A673 (cell line): ENCODE measurements around the gene CAPN6. TPM values are rescaled to one million over a fixed set of nuclear protein-coding genes. Genes with fewer than 3 reads are reported as not detected.

ENCODE experiments used
- BruUV-seq: library from RNA; stranded (reverse); fragments of 400-500 nt; replicated peaks from 2 replicates; lab custom pipeline; 2021; lab: Mats Ljungman, UMichigan
- CTCF ChIA-PET: fragments of 300-600 bp; sonication (Branson Sonifier 250); formaldehyde crosslinking; loops from one replicate; lab custom pipeline; 2022; ENCODE audit warnings: antibody characterized with exemption; lab: Charles Lee
- POLR2A ChIA-PET: fragments of 300-600 bp; sonication (Branson Sonifier 250); formaldehyde crosslinking; loops from one replicate; lab custom pipeline; 2022; ENCODE audit warnings: antibody characterized with exemption; ENCODE audit not compliant: low non-redundant PET; lab: Charles Lee
- DNase-seq: peaks from one replicate; pipeline ENCODE4 v3.0.0-alpha.2; 2015; ENCODE audit warnings: low spot score
- H3K27ac ChIP-seq: fragments of 200-600 bp; sonication (generic); 2 replicates; pipeline ENCODE4 v1.5.1; 2016; ENCODE audit warnings: mixed run types, low read depth, mild to moderate bottlenecking, mixed read lengths, antibody characterized with exemption, low read length; ENCODE audit not compliant: poor library complexity, severe bottlenecking
- H3K27me3 ChIP-seq: fragments of 200-600 bp; sonication (generic); replicated peaks from 2 replicates; pipeline ENCODE4 v1.6.1; 2017; ENCODE audit warnings: mixed run types, low read depth, mild to moderate bottlenecking, mixed read lengths, antibody characterized with exemption, low read length; ENCODE audit not compliant: insufficient read depth, poor library complexity
- H3K36me3 ChIP-seq: fragments of 200-600 bp; sonication (generic); 2 replicates; pipeline ENCODE4 v1.6.1; 2016; ENCODE audit warnings: mixed run types, mild to moderate bottlenecking, mixed read lengths, antibody characterized with exemption, low read length; ENCODE audit not compliant: insufficient read depth, poor library complexity, severe bottlenecking
- H3K4me1 ChIP-seq: fragments of 200-600 bp; sonication (generic); 2 replicates; pipeline ENCODE4 v1.6.1; 2017; ENCODE audit warnings: mixed run types, mild to moderate bottlenecking, mixed read lengths, antibody characterized with exemption, low read length; ENCODE audit not compliant: insufficient read depth, poor library complexity, severe bottlenecking
- H3K4me3 ChIP-seq: fragments of 200-600 bp; sonication (generic); 2 replicates; pipeline ENCODE4 v1.5.1; 2016; ENCODE audit warnings: low read depth, mixed run types, mild to moderate bottlenecking, mixed read lengths, low read length; ENCODE audit not compliant: poor library complexity, severe bottlenecking
- H3K9me3 ChIP-seq: fragments of 200-600 bp; sonication (generic); 2 replicates; pipeline ENCODE4 v1.6.1; 2016; ENCODE audit warnings: mixed run types, low read depth, mild to moderate bottlenecking, mixed read lengths, antibody characterized with exemption, low read length; ENCODE audit not compliant: poor library complexity, severe bottlenecking
- EZH2 ChIP-seq: fragments of 200-600 bp; sonication (generic); IDR thresholded peaks from 2 replicates; pipeline ENCODE4 v1.6.1; 2017; ENCODE audit warnings: borderline replicate concordance, low read depth, mild to moderate bottlenecking, mixed read lengths, antibody characterized with exemption, low read length; ENCODE audit not compliant: poor library complexity, severe bottlenecking
- intact Hi-C: fragments of 100-400 bp; cut with micrococcal nuclease; formaldehyde crosslinking; loops from one replicate; pipeline ENCODE4 v1.10.0; 2022; ENCODE audit not compliant: unreplicated experiment
- total RNA-seq: library from RNA; stranded (reverse); gene quantifications from 2 replicates; pipeline ENCODE4 v1.2.3, GENCODE V29; 2021
- TF ChIP-seq, protein P1 (sequence below): fragments of 300-800, 200-600 bp; sonication (generic); conservative IDR thresholded peaks from 2 replicates; pipeline ENCODE4 v1.5.1; 2017; ENCODE audit warnings: low read depth, mild to moderate bottlenecking, antibody characterized with exemption, low read length, moderate library complexity, mixed read lengths

CAPN6 gene
- total RNA-seq, 1 experiment from 2014 or later, result 0.28 TPM

DNA sequence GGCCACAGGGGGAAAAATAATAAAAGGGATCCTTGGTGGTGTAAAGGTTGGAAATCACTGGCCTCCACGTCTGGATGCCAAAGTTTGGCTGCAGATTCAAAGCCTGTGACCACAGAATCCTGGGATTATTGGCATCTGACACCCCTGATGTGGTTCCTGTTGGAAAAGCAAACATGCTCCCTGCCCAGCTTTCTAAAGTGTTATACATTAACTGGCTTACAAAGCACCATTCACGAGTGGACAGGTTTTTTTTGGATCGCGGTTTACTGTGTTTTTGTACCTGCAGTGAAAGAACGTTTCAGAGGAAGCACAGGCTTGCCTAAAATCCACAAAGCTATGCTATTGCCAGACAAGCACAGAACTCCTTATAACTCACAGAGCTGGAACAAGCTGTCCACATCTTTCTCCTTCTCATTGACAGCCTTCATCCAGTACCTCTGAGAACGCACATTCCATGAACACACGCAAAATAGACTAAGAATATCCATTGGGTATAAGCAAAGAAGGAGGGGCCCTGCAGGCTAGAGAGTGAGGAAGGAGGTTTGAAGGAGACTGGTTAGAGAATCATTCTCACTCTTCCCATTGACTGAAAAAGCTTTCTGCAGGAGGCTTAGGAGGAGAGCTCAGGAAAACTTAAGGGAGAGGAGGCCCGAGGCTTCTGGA lies 14.5 kb upstream of the CAPN6 start:
- DNase-seq, result no peak
- BruUV-seq, result no TSS peak
- intact Hi-C loops, result no loop called here

GRCh38 chrX:111283446-111283845 lies 13.2 kb upstream of the CAPN6 start:
- Histone ChIP-seq H3K4me1 (no peaks in the 10 kb centered on the region), H3K4me3 (no peak overlapping the region), H3K36me3 (no peaks in the 10 kb centered on the region), H3K9me3 (no peaks in the 10 kb centered on the region), H3K27me3 (peaks cover 12% of the 10 kb centered on the region), H3K27ac (no peak overlapping the region)
- ChIA-PET POLR2A (no interaction called here), CTCF (no interaction called here)
- no peak for DNase-seq
- intact Hi-C loops, result no loop called here
- no peak for TF ChIP-seq EZH2
- BruUV-seq, result no TSS peak

More for the DNA sequence above, 14.5 kb upstream of the CAPN6 start:
- ChIA-PET POLR2A (no interaction called here), CTCF (no interaction called here)
- Histone ChIP-seq H3K27ac (no peak overlapping the region), H3K4me3 (no peak overlapping the region), H3K9me3 (no peaks in the 10 kb centered on the region), H3K4me1 (no peaks in the 10 kb centered on the region), H3K27me3 (peaks cover 12% of the 10 kb centered on the region), H3K36me3 (no peaks in the 10 kb centered on the region)
- no peak for TF ChIP-seq EZH2
- TF ChIP-seq, protein P1, sequence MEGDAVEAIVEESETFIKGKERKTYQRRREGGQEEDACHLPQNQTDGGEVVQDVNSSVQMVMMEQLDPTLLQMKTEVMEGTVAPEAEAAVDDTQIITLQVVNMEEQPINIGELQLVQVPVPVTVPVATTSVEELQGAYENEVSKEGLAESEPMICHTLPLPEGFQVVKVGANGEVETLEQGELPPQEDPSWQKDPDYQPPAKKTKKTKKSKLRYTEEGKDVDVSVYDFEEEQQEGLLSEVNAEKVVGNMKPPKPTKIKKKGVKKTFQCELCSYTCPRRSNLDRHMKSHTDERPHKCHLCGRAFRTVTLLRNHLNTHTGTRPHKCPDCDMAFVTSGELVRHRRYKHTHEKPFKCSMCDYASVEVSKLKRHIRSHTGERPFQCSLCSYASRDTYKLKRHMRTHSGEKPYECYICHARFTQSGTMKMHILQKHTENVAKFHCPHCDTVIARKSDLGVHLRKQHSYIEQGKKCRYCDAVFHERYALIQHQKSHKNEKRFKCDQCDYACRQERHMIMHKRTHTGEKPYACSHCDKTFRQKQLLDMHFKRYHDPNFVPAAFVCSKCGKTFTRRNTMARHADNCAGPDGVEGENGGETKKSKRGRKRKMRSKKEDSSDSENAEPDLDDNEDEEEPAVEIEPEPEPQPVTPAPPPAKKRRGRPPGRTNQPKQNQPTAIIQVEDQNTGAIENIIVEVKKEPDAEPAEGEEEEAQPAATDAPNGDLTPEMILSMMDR, result no peak

GRCh38 chrX:111282991-111283390 lies 12.7 kb upstream of the CAPN6 start:
- no peak for TF ChIP-seq EZH2
- TF ChIP-seq, protein P1, result no peak
- no peak for DNase-seq
- no peaks in the 10 kb centered on the region for H3K9me3 ChIP-seq
- CTCF ChIA-PET, result no interaction called here
- H3K36me3 ChIP-seq, result no peaks in the 10 kb centered on the region
- H3K27me3 ChIP-seq, result peaks cover 12% of the 10 kb centered on the region
- intact Hi-C loops, result no loop called here
- no TSS peak for BruUV-seq
- H3K4me3 ChIP-seq, result no peak overlapping the region
- POLR2A ChIA-PET, result no interaction called here
- H3K4me1 ChIP-seq, result no peaks in the 10 kb centered on the region
- H3K27ac ChIP-seq, result no peak overlapping the region

GRCh38 chrX:111282139-111282538 lies 11.9 kb upstream of the CAPN6 start:
- CTCF ChIA-PET, result no interaction called here
- POLR2A ChIA-PET, result no interaction called here
- intact Hi-C loops, result no loop called here

More at GRCh38 chrX:111282139-111282538, 11.9 kb upstream of the CAPN6 start:
- Histone ChIP-seq H3K4me1 (no peaks in the 10 kb centered on the region), H3K4me3 (no peak overlapping the region), H3K9me3 (no peaks in the 10 kb centered on the region), H3K36me3 (no peaks in the 10 kb centered on the region), H3K27ac (no peak overlapping the region), H3K27me3 (peaks cover 12% of the 10 kb centered on the region)
- DNase-seq, result no peak
- TF ChIP-seq, protein P1, result no peak
- no peak for TF ChIP-seq EZH2
- BruUV-seq, result no TSS peak
